GM12878 (cell line): ENCODE data around the gene PAGE2. TPM values are rescaled to one million over a fixed set of nuclear protein-coding genes. Genes with fewer than 3 reads are reported as not detected.

Experiments
- ATAC-seq: fragments of 200-7000 bp; cut with Tn5 transposase; 3 replicates; pipeline ENCODE4 v1.9.1; 2020; ENCODE audit warnings: mild to moderate bottlenecking, moderate library complexity
- BruUV-seq: library from RNA; stranded (reverse); fragments of 400-500 nt; replicated peaks from 2 replicates; lab custom pipeline; 2021; lab: Mats Ljungman, UMichigan
- CTCF ChIA-PET: fragments of 300-600 bp; sonication (Branson Sonifier 250); formaldehyde crosslinking; extraction: SDS; loops from one replicate; lab custom pipeline; 2021; ENCODE audit warnings: inconsistent platforms; lab: Yijun Ruan, JAX
- POLR2A ChIA-PET: fragments of 350-600 bp; formaldehyde crosslinking; extraction: SDS; loops from one replicate; lab custom pipeline; 2021; ENCODE audit warnings: inconsistent platforms; lab: Charles Lee
- RAD21 ChIA-PET: fragments of 300-600 bp; sonication (Branson Sonifier 250); formaldehyde crosslinking; loops from one replicate; lab custom pipeline; 2023; ENCODE audit warnings: antibody characterized with exemption; ENCODE audit not compliant: unreplicated experiment; lab: Charles Lee
- SMC1A ChIA-PET: fragments of 300-600 bp; sonication (Branson Sonifier 250); formaldehyde crosslinking; loops from one replicate; lab custom pipeline; 2023; ENCODE audit not compliant: unreplicated experiment, uncharacterized antibody; lab: Charles Lee
- DNase-seq: peaks from one replicate; pipeline ENCODE4 v3.0.0-alpha.2; 2011; ENCODE audit warnings: low read depth, low spot score
- FAIRE-seq: peaks from 3 replicates; lab custom pipeline; 2011; peaks lifted over from hg19 to GRCh38; lab: Jason Lieb, UNC
- H2AFZ ChIP-seq: 2 replicates; pipeline ENCODE4 v1.6.0; 2011; ENCODE audit warnings: low read depth, low read length, control low read depth; ENCODE audit not compliant: control insufficient read depth
- H3K27ac ChIP-seq: 2 replicates; pipeline ENCODE4 v1.5.1; 2011; ENCODE audit warnings: control low read depth; ENCODE audit not compliant: control insufficient read depth, insufficient read depth
- H3K27me3 ChIP-seq, 2 experiments: replicated peaks in 1 of 2; 2 replicates each; pipeline versions ENCODE4 v1.6.0 to v1.6.1; 2011; ENCODE audit warnings: low read length in 1 of 2; ENCODE audit not compliant: control insufficient read depth in 2 of 2, insufficient read depth in 2 of 2
- H3K36me3 ChIP-seq, 2 experiments: 2 replicates each; pipeline ENCODE4 v1.5.1; 2011; ENCODE audit warnings: low read length in 1 of 2; ENCODE audit not compliant: control insufficient read depth in 2 of 2, insufficient read depth in 2 of 2
- H3K4me1 ChIP-seq: 2 replicates; pipeline ENCODE4 v1.6.1; 2011; ENCODE audit warnings: mild to moderate bottlenecking, low read length, moderate library complexity, mixed read lengths; ENCODE audit not compliant: control insufficient read depth, insufficient read depth
- H3K4me2 ChIP-seq: 2 replicates; pipeline ENCODE4 v1.6.0; 2011; ENCODE audit warnings: control low read depth; ENCODE audit not compliant: control insufficient read depth, insufficient read depth
- H3K4me3 ChIP-seq: fragments of 200-600 bp; sonication (generic); 2 replicates; pipeline ENCODE4 v1.5.1; 2016
- H3K79me2 ChIP-seq: 2 replicates; pipeline ENCODE4 v1.6.0; 2011; ENCODE audit warnings: low read length; ENCODE audit not compliant: control insufficient read depth, insufficient read depth
- H3K9ac ChIP-seq: 2 replicates; pipeline ENCODE4 v1.8.0; 2011; ENCODE audit warnings: low read length, control low read depth, mixed read lengths; ENCODE audit not compliant: control insufficient read depth, insufficient read depth
- H3K9me3 ChIP-seq: replicated peaks from 3 replicates; pipeline ENCODE4 v1.5.1; 2011; ENCODE audit warnings: mild to moderate bottlenecking, low read length; ENCODE audit not compliant: control insufficient read depth, insufficient read depth
- H4K20me1 ChIP-seq: 2 replicates; pipeline ENCODE4 v1.6.0; 2011; ENCODE audit not compliant: control insufficient read depth, insufficient read depth
- MYC ChIP-seq: IDR thresholded peaks from 2 replicates; pipeline ENCODE4 v1.6.1; 2011; ENCODE audit warnings: mild to moderate bottlenecking, low read length, moderate library complexity, inconsistent platforms; ENCODE audit not compliant: insufficient read depth, insufficient replicate concordance, insufficient read length, severe bottlenecking
- NBN ChIP-seq: fragments of 450-650 bp; IDR thresholded peaks from 2 replicates; pipeline ENCODE4 v1.6.1; 2016
- SMARCA5 ChIP-seq: fragments of 450-650 bp; IDR thresholded peaks from 2 replicates; pipeline ENCODE4 v1.6.1; 2017; ENCODE audit warnings: mild to moderate bottlenecking
- ZZZ3 ChIP-seq: IDR thresholded peaks from 2 replicates; pipeline ENCODE4 v1.6.1; 2011; ENCODE audit warnings: low read depth; ENCODE audit not compliant: control insufficient read depth, insufficient read length
- WGBS: methylation state at CpG from one replicate; pipeline ENCODE4 v1.1.6; 2016; ENCODE audit warnings: low lambda C conversion rate; ENCODE audit not compliant: insufficient replicate concordance, insufficient coverage; ENCODE audit errors: missing lambda C conversion rate; 5-methylcytosine and 5-hydroxymethylcytosine counted together
- in situ Hi-C: fragments of 300-500 bp; cut with MboI; formaldehyde crosslinking; loops from 9 replicates; pipeline ENCODE4 v1.14.3; 2018; ENCODE audit warnings: mixed read lengths
- intact Hi-C: fragments of 100-400 bp; cut with micrococcal nuclease; formaldehyde crosslinking; loops from one replicate; pipeline ENCODE4 v1.14.2; 2022; ENCODE audit not compliant: unreplicated experiment
- polyA plus RNA-seq, 11 experiments: library from polyadenylated mRNA; depleted of rRNA in 4 of 11; unstranded in 6 of 11; stranded (reverse) in 5 of 11; fragments of >200 nt; fragmentation: Nextera tagmentation in 4 of 11; fragmentation: Illumina TruSeq in 1 of 11; extraction: Ambion mirVana in 4 of 11; extraction: Trizol in 1 of 11; gene quantifications; 1 replicate in 1 of 11; 2 replicates in 10 of 11; pipeline versions ENCODE4 v1.2.1 to v1.2.3, GENCODE V29; 2011 to 2016; ENCODE audit warnings: inconsistent platforms in 2 of 11, missing spikeins in 2 of 11, low read depth in 1 of 11
- total RNA-seq, 4 experiments: library from RNA; depleted of rRNA in 3 of 4; stranded (reverse); fragments of >200 nt in 3 of 4; fragmentation: Illumina TruSeq in 1 of 4; extraction: Trizol in 1 of 4; gene quantifications; 2 replicates each; pipeline versions ENCODE4 v1.2.1 to v1.2.3, GENCODE V29; 2013 to 2021
- TF ChIP-seq, protein P1 (sequence below): IDR thresholded peaks from 2 replicates; pipeline ENCODE4 v1.6.1; 2011; ENCODE audit warnings: low read depth, low read length, improper control_type of control experiment, borderline replicate concordance
- TF ChIP-seq, protein P2 (sequence below): fragments of 450-650 bp; formaldehyde crosslinking; IDR thresholded peaks from 2 replicates; pipeline ENCODE4 v1.5.0; 2022; ENCODE audit warnings: mild to moderate bottlenecking, missing genetic modification characterization
- TF ChIP-seq, protein P3 (sequence below): fragments of 450-650 bp; IDR thresholded peaks from 2 replicates; pipeline ENCODE4 v1.6.1; 2017; ENCODE audit warnings: mild to moderate bottlenecking, moderate library complexity

The PAGE2 gene
- total and polyA plus RNA-seq, 10 of the 15 experiments (the other 5 are each of a cell fraction or from before 2014, with no cell fraction given) = 0.81 TPM; not detected in 9

DNA sequence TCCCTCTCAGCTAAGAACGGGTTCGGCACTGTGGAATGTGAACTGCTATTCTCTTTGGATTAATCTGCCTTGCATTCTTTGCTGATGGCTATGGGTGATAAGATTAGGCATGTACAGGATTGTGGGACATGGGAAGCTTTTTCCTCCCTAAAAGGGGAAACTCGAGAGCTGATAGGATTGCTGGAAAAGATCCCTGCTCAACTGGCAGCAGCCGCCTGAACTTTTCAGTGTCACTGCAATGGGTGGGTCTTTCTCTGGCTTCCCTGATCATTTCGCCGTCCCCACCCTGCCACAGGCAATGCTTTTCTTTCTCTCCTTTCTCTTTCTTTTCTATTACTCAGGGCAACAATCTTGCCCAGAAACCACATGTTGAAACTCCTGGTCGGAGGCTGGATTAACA, 20.5 kb downstream of the PAGE2 start:
- Histone ChIP-seq H4K20me1 (no peaks in the 10 kb centered on the region), H3K27me3 (no peaks in the 10 kb centered on the region), H3K4me3 (no peak overlapping the region), H3K4me1 (no peaks in the 10 kb centered on the region), H3K9me3 (no peaks in the 10 kb centered on the region), H3K79me2 (no peaks in the 10 kb centered on the region), H3K27ac (no peak overlapping the region), H3K36me3 (no peaks in the 10 kb centered on the region), H3K4me2 (no peak overlapping the region), H3K9ac (no peak overlapping the region), H2AFZ (no peak overlapping the region)
- DNase-seq (no peak), FAIRE-seq (no peak), ATAC-seq (no peak)
- in situ Hi-C loops (no loop called here), intact Hi-C loops (no loop called here)
- 46% methylated on average over 6 of the region's 7 CpGs for WGBS
- CTCF ChIA-PET = no interaction called here
- POLR2A ChIA-PET = no interaction called here
- SMC1A ChIA-PET = no interaction called here
- TF ChIP-seq ZZZ3 = no peak
- TF ChIP-seq, protein P1, sequence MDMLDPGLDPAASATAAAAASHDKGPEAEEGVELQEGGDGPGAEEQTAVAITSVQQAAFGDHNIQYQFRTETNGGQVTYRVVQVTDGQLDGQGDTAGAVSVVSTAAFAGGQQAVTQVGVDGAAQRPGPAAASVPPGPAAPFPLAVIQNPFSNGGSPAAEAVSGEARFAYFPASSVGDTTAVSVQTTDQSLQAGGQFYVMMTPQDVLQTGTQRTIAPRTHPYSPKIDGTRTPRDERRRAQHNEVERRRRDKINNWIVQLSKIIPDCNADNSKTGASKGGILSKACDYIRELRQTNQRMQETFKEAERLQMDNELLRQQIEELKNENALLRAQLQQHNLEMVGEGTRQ = no peak
- TF ChIP-seq SMARCA5 = no peak
- RAD21 ChIA-PET = no interaction called here
- BruUV-seq = no TSS peak

DNA sequence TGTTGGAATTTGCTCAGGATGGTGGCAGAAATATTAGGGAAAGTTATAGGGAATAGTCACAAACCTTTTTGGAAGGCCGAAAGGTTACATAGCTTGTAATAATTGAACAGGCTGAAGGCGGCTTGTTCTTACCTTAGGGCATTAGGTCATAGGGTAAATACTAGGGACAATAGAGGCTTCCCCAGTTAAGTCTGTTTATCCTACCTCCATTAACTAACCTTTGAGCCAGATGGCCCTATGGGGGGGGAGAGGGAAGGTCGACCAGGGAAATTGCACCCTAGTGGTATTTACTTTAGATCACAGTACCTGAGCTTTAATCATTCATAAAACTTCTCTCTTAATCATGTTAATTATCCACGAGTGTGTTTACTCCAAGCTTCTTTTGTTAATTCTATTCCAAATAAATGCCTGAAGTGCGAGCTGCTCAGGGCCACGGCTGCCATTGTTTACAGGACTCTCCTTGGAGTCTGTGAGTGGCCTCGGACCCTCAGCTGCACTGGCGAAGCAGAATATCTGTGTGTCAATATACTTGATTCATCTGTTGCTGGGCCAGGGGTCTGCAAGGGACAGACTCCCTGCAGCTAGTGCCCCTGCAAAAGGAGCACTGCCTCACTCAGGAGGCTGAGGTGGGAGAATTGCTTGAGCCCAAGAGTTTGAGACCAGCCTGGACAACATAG, 22.9 kb downstream of the PAGE2 start:
- Histone ChIP-seq H4K20me1 (no peaks in the 10 kb centered on the region), H3K36me3 (no peaks in the 10 kb centered on the region), H3K27ac (no peak overlapping the region), H3K4me3 (no peak overlapping the region), H3K4me2 (no peak overlapping the region), H2AFZ (no peak overlapping the region), H3K9me3 (no peaks in the 10 kb centered on the region), H3K4me1 (no peaks in the 10 kb centered on the region), H3K27me3 (no peaks in the 10 kb centered on the region), H3K79me2 (no peaks in the 10 kb centered on the region), H3K9ac (no peak overlapping the region)
- POLR2A ChIA-PET = no interaction called here
- in situ Hi-C loops (no loop called here), intact Hi-C loops (no loop called here)
- ATAC-seq (no peak), FAIRE-seq (no peak), DNase-seq (no peak)
- SMC1A ChIA-PET = no interaction called here
- 61% methylated on average over 8 of the region's 8 CpGs for WGBS
- BruUV-seq = no TSS peak
- RAD21 ChIA-PET = no interaction called here
- CTCF ChIA-PET = interaction anchor here (1.2 kb wide), 1 partner anchor 232 kb away, joined by 3 read pairs; no protein-coding TSS in a partner anchor
- TF ChIP-seq, protein P2, sequence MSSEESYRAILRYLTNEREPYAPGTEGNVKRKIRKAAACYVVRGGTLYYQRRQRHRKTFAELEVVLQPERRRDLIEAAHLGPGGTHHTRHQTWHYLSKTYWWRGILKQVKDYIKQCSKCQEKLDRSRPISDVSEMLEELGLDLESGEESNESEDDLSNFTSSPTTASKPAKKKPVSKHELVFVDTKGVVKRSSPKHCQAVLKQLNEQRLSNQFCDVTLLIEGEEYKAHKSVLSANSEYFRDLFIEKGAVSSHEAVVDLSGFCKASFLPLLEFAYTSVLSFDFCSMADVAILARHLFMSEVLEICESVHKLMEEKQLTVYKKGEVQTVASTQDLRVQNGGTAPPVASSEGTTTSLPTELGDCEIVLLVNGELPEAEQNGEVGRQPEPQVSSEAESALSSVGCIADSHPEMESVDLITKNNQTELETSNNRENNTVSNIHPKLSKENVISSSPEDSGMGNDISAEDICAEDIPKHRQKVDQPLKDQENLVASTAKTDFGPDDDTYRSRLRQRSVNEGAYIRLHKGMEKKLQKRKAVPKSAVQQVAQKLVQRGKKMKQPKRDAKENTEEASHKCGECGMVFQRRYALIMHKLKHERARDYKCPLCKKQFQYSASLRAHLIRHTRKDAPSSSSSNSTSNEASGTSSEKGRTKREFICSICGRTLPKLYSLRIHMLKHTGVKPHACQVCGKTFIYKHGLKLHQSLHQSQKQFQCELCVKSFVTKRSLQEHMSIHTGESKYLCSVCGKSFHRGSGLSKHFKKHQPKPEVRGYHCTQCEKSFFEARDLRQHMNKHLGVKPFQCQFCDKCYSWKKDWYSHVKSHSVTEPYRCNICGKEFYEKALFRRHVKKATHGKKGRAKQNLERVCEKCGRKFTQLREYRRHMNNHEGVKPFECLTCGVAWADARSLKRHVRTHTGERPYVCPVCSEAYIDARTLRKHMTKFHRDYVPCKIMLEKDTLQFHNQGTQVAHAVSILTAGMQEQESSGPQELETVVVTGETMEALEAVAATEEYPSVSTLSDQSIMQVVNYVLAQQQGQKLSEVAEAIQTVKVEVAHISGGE (CRISPR knock-in tag) = no peak
- TF ChIP-seq NBN = no peak
- TF ChIP-seq, protein P3, sequence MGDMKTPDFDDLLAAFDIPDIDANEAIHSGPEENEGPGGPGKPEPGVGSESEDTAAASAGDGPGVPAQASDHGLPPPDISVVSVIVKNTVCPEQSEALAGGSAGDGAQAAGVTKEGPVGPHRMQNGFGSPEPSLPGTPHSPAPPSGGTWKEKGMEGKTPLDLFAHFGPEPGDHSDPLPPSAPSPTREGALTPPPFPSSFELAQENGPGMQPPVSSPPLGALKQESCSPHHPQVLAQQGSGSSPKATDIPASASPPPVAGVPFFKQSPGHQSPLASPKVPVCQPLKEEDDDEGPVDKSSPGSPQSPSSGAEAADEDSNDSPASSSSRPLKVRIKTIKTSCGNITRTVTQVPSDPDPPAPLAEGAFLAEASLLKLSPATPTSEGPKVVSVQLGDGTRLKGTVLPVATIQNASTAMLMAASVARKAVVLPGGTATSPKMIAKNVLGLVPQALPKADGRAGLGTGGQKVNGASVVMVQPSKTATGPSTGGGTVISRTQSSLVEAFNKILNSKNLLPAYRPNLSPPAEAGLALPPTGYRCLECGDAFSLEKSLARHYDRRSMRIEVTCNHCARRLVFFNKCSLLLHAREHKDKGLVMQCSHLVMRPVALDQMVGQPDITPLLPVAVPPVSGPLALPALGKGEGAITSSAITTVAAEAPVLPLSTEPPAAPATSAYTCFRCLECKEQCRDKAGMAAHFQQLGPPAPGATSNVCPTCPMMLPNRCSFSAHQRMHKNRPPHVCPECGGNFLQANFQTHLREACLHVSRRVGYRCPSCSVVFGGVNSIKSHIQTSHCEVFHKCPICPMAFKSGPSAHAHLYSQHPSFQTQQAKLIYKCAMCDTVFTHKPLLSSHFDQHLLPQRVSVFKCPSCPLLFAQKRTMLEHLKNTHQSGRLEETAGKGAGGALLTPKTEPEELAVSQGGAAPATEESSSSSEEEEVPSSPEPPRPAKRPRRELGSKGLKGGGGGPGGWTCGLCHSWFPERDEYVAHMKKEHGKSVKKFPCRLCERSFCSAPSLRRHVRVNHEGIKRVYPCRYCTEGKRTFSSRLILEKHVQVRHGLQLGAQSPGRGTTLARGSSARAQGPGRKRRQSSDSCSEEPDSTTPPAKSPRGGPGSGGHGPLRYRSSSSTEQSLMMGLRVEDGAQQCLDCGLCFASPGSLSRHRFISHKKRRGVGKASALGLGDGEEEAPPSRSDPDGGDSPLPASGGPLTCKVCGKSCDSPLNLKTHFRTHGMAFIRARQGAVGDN = no peak
- TF ChIP-seq MYC = no peak
